Activated CD8-positive, alpha-beta memory T cell treated with anti-CD3 and anti-CD28 coated beads, Interleukin-2, amount 10 ng/mL, durations not matched to agents 7 days and 5 days (primary cell): Measurements from ENCODE around the gene PSD2. TPM values are rescaled to one million over a fixed set of nuclear protein-coding genes. Genes with fewer than 3 reads are reported as not detected.

Experiments used
- ATAC-seq: fragments of 150-1000 bp; cut with Tn5 transposase; one replicate; pipeline ENCODE4 v1.10.0; 2021; ENCODE audit warnings: moderate library complexity
- CTCF ChIA-PET: fragments of 350-600 bp; sonication (Branson Sonifier 250); formaldehyde crosslinking; loops from one replicate; lab custom pipeline; 2021; ENCODE audit warnings: antibody characterized with exemption; lab: Charles Lee
- DNase-seq: peaks from one replicate; pipeline ENCODE4 v3.0.0-alpha.2; 2020
- H3K27ac Mint-ChIP-seq: one replicate; pipeline ENCODE4 v1.8.0; 2021; ENCODE audit warnings: mild to moderate bottlenecking, mixed read lengths
- H3K27me3 Mint-ChIP-seq: one replicate; pipeline ENCODE4 v1.8.0; 2021; ENCODE audit warnings: mixed read lengths
- H3K36me3 Mint-ChIP-seq: one replicate; pipeline ENCODE4 v1.8.0; 2021; ENCODE audit warnings: mild to moderate bottlenecking, mixed read lengths
- H3K4me1 Mint-ChIP-seq: one replicate; pipeline ENCODE4 v1.8.0; 2021; ENCODE audit warnings: mixed read lengths
- H3K4me3 Mint-ChIP-seq: one replicate; pipeline ENCODE4 v1.8.0; 2021; ENCODE audit warnings: mild to moderate bottlenecking, moderate library complexity, mixed read lengths
- H3K9me3 Mint-ChIP-seq: one replicate; pipeline ENCODE4 v1.8.0; 2022; ENCODE audit warnings: low read depth, mixed read lengths
- total RNA-seq, 2 experiments: library from RNA; stranded (reverse); gene quantifications; one replicate each; pipeline ENCODE4 v1.2.3, GENCODE V29; 2021

PSD2 gene
- not detected for total RNA-seq

DNA sequence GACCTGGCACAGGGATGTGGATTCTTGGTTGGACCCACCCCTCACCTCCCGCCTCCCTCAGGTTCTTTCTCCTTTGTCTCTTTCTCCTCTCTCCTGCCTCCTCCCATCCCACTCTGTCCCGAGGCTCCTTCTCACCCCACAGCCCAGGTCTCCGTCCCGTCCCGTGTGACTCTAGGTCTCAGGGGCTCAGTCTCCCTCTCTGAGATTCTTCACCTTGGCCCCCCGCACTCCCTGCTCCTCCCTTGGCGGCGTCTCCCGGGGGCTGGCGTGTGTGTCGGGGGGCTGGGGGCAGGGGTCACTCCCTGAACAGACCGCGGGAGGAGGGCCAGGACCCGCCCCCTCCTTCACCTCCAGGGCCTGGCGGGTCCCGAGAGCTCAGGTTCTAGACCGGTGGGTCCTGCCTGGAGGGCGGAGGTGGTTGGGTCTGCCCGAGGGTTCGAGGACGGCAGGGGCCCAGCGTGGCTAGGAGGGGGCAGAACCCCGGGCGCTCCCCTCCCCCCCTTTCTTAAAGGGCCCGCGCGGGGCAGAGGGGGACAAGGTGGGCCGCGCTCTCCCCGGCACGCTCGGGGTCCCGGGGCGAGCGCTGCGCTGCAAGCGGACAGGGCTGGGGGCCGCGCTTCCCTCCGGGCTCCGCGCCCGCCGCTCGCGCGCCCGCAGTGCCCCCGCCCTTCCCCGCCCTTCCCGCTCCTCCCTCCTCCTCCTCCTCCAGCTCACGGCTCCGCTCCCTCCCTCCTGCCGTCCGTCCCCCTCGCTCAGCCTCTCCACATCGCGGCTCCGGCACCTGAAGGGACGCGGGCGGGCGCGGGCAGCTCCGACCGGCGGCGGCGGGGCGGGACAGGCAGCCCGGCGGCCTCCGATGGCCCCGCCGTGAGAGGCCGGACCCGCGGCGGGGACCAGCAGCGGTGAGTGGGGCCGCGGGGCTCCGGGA, at the start of gene PSD2:
PSD2 (plus strand) TSS at position 735 of the 928 bp plus-strand sequence. CDS start 13,633 bp downstream, outside the sequence.
- no peak within 1 kb of the TSS for H3K27ac Mint-ChIP-seq
- ATAC-seq, result peak; percentile 46
- H3K9me3 Mint-ChIP-seq, result no peaks in the 10 kb centered on the region
- peaks cover 70% of the 10 kb centered on the region for H3K27me3 Mint-ChIP-seq
- peaks cover 3% of the 10 kb centered on the region for H3K4me1 Mint-ChIP-seq
- no peaks in the 10 kb centered on the region for H3K36me3 Mint-ChIP-seq
- DNase-seq, result no peak
- H3K4me3 Mint-ChIP-seq, result no peak within 1 kb of the TSS
- CTCF ChIA-PET, result interaction anchor here (1.4 to 2.1 kb wide), 2 partner anchors 8 to 12 kb away, joined by 3 to 8 read pairs; no protein-coding TSS in a partner anchor

DNA sequence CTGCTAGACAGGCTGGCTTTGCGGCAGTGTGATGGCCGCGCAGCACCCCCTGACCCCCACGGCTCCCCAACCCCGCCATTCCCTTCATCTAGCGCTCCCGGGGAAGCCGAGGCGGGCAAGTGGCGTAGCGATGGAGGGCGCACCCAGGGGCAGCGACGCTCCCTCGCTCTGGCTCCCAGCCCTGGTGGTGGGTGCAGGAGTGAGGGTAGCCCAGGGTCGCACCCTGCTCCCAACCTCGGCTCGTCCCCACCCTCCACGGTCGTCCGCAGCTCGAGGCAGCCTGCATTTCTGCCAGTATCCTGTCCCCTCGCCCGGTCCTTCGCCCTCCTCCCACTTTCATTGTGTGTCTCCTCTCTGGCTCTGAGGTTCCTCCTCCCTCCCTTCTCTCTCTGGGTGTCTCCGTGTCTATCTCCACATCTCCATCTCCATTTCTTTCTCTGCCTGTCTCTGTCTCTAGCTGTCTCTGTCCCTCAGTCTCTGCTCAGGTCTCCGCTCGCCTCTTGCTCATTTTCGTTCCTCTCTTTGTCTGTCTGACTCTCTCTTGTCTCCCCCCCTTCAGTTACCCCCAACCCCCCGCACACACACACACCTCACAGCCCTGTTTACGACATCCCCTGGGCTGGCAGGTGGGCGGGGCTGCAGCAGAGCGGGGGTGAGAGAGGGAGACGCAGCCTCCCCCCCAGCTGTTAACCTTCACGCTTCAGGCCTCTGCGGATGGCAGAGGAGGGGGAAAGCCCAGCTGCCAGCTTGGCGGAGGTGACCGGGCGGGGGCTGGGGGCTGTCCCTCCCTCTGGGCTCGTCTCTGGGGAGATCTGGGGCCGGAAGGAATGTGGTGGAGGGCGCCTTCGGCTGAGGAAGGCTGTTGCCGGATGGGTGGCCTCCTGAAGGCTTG, 48.7 kb upstream of the PSD2 start:
- peak; percentile 50 for ATAC-seq

DNA sequence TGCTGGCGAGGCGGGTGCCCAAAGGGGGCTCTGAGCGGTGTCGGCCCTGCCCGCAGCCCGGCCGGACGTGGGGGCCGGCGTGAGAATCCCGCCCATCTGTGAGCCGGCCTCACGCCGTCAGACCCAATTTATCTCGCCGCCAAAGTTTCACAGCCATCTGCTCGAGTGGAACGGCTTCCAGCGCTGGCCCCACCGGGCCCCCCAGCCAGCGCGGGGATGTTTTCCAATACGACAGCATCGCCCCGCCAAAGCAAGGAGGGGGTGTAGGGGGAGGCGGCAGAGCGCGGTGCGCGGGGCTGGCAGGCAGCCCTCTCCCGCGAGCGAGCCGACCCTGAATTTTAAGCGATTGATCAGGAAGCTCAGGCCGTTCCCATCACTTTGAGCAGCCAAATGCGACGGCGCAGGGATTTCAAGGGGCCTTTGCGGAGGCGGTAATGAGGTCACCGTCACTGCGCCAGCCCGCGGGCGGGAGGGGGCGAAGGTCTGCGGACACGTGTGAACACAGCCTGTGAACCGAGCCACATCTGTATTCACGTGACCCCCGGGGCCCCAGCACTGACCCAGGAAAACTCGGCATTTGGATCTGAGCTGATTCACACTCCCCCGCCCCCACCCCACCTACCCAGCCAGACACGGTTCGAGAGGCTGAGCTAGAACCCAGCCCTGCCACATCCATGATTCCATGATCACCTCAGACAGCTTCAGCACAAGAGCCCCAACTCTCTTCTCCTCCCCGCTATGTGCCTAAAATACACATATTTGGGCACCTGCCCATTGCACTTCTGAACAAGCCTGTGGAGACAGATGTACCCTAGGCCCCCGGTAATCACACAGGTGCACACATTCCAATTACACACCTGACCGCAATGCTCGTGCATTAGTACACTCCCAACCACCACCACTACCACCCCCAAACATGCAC, 47.8 kb upstream of the PSD2 start:
- CTCF ChIA-PET, result interaction anchor here (0.9 to 6.7 kb wide), 4 partner anchors 11 to 113 kb away, joined by 3 to 72 read pairs (median 15); no protein-coding TSS in a partner anchor
- Mint-ChIP-seq H3K27ac (no peak overlapping the region), H3K36me3 (no peaks in the 10 kb centered on the region), H3K4me3 (peak overlapping the region; percentile 64), H3K9me3 (no peaks in the 10 kb centered on the region), H3K27me3 (peaks cover 38% of the 10 kb centered on the region), H3K4me1 (peaks cover 20% of the 10 kb centered on the region)
- ATAC-seq (peak; percentile 34), DNase-seq (peak; percentile 62)

More for the DNA sequence above, 48.7 kb upstream of the PSD2 start:
- H3K36me3 Mint-ChIP-seq, result no peaks in the 10 kb centered on the region
- peak overlapping the region; percentile 64 for H3K4me3 Mint-ChIP-seq
- H3K4me1 Mint-ChIP-seq, result peaks cover 17% of the 10 kb centered on the region
- peak; percentile 65 for DNase-seq
- peaks cover 36% of the 10 kb centered on the region for H3K27me3 Mint-ChIP-seq
- no peaks in the 10 kb centered on the region for H3K9me3 Mint-ChIP-seq
- CTCF ChIA-PET, result interaction anchor here (0.7 to 6.7 kb wide), 7 partner anchors 18 to 112 kb away, joined by 3 to 72 read pairs (median 4); no protein-coding TSS in a partner anchor
- H3K27ac Mint-ChIP-seq, result peak overlapping the region; percentile 1

DNA sequence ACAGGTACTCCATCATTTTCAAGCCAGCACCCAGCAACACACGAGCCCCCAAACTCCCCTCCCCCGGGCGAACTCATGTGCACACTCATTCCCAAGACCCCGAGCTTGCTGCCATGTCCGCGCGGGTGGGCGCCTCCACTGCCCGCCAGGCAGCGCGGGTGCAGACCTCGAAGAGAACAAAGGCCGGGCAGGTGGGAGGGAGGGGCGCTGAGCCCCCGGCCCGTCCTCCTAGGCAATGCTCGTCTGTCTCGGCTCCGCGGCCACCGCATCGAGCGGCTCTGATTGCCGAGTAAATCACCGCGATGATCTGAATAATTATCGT, 47.1 kb upstream of the PSD2 start:
- Mint-ChIP-seq H3K9me3 (no peaks in the 10 kb centered on the region), H3K27ac (no peak overlapping the region), H3K4me3 (peak overlapping the region; percentile 64), H3K36me3 (no peaks in the 10 kb centered on the region), H3K27me3 (peaks cover 38% of the 10 kb centered on the region), H3K4me1 (peaks cover 25% of the 10 kb centered on the region)
- no peak for DNase-seq
- CTCF ChIA-PET, result interaction anchor here (0.9 to 6.7 kb wide), 4 partner anchors 10 to 113 kb away, joined by 3 to 72 read pairs (median 15); no protein-coding TSS in a partner anchor
- ATAC-seq, result no peak

DNA sequence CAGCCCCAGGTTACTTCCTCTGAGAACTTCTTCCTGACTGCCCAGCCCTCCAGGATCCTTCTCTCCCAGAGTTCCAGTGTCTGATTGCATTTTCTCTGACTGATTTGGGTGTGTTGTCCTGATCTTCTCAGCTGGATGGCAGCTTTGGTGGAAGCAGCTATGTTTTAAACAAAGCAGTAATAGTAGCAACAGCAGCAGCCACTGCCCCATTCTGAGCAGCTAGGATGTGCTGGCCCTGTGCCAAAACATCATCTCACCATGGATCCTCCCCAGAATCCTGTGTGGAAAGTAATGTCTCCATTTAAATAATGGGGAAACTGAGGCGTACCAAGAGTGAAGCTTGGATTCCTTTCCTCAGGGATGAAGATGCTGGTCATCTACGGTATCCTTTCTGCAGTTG, 46.4 kb upstream of the PSD2 start:
- CTCF ChIA-PET, result interaction anchor here (1.1 to 6.7 kb wide), 3 partner anchors 16 to 114 kb away, joined by 4 to 72 read pairs (median 18); no protein-coding TSS in a partner anchor
- peaks cover 25% of the 10 kb centered on the region for H3K4me1 Mint-ChIP-seq
- ATAC-seq (no peak), DNase-seq (no peak)
- peak overlapping the region; percentile 18 for H3K4me3 Mint-ChIP-seq
- H3K36me3 Mint-ChIP-seq, result no peaks in the 10 kb centered on the region
- no peak overlapping the region for H3K27ac Mint-ChIP-seq
- H3K9me3 Mint-ChIP-seq, result no peaks in the 10 kb centered on the region
- H3K27me3 Mint-ChIP-seq, result peaks cover 38% of the 10 kb centered on the region

- Mint-ChIP-seq H3K4me3 (no peak overlapping the region), H3K9me3 (no peaks in the 10 kb centered on the region), H3K36me3 (no peaks in the 10 kb centered on the region), H3K27ac (no peak overlapping the region), H3K27me3 (peaks cover 47% of the 10 kb centered on the region), H3K4me1 (peaks cover 29% of the 10 kb centered on the region)
- no peak for ATAC-seq
- DNase-seq, result no peak
- CTCF ChIA-PET, result interaction anchor here (1.0 kb wide), 1 partner anchor 12 kb away, joined by 3 read pairs; no protein-coding TSS in a partner anchor
Measured at GRCh38 chr5:139751236-139751635, 44.4 kb upstream of the PSD2 start.

- CTCF ChIA-PET, result interaction anchor here (0.8 to 4.1 kb wide), 7 partner anchors 12 to 403 kb away, joined by 3 to 52 read pairs (median 3); no protein-coding TSS in a partner anchor
- Mint-ChIP-seq H3K4me3 (no peak overlapping the region), H3K27ac (no peak overlapping the region), H3K9me3 (no peaks in the 10 kb centered on the region), H3K4me1 (peaks cover 24% of the 10 kb centered on the region), H3K27me3 (peaks cover 53% of the 10 kb centered on the region), H3K36me3 (no peaks in the 10 kb centered on the region)
- ATAC-seq (no peak), DNase-seq (no peak)
Measured at GRCh38 chr5:139752506-139753473, 42.8 kb upstream of the PSD2 start.

DNA sequence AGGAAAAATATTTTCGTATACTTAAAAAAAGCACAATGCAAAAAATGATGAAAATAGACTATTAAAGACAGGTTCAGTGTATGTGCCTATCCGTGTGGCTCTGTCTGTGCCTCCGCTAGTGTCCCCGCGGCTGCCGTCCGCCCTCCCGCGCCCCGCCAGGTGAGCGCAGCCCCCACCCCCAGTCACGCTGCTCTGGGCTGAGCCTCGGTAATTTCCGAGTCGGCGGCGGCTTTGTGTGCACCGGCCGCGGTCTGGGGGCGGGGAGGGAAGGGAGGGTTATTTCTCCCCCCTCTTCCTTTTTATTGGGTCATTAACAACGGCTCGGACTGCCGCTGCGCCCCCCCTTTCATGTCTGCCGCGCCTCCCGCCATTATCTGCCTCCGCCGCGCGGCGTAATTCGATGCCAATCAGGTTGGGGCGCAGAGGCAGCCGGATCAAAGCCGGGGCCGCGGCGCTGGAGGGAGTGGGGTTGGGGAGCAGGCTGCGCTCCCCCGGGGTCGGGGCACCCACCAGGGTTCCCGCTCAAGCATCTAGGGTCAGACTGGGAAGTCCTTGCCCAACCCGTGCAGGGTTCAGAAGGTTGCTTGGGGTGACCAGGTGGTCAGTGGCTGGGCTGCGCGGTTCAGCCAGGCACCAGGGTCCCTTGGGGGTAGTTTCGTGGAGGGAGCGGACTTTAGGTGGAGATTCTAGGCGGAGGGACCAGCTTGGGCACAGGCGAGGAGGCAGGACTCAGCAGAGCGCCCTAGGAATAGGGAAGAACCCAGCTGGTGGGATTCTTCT, 39.5 kb upstream of the PSD2 start:
- CTCF ChIA-PET, result interaction anchor here (0.9 to 4.1 kb wide), 4 partner anchors 9 to 108 kb away, joined by 3 to 52 read pairs (median 8); partner anchors contain the start of gene CXXC5
- Mint-ChIP-seq H3K4me1 (peaks cover 23% of the 10 kb centered on the region), H3K9me3 (no peaks in the 10 kb centered on the region), H3K27ac (no peak overlapping the region), H3K27me3 (peaks cover 36% of the 10 kb centered on the region), H3K36me3 (no peaks in the 10 kb centered on the region), H3K4me3 (no peak overlapping the region)
- DNase-seq (no peak), ATAC-seq (no peak)

- peaks cover 23% of the 10 kb centered on the region for H3K4me1 Mint-ChIP-seq
- peaks cover 40% of the 10 kb centered on the region for H3K27me3 Mint-ChIP-seq
- no peak for DNase-seq
- no peak overlapping the region for H3K27ac Mint-ChIP-seq
- no peak overlapping the region for H3K4me3 Mint-ChIP-seq
- CTCF ChIA-PET, result interaction anchor here (0.8 to 1.5 kb wide), 4 partner anchors 9 to 109 kb away, joined by 3 to 13 read pairs (median 4); partner anchors contain the start of gene CXXC5
- no peaks in the 10 kb centered on the region for H3K36me3 Mint-ChIP-seq
- no peak for ATAC-seq
- no peaks in the 10 kb centered on the region for H3K9me3 Mint-ChIP-seq
Measured at GRCh38 chr5:139756971-139757370, 38.6 kb upstream of the PSD2 start.

DNA sequence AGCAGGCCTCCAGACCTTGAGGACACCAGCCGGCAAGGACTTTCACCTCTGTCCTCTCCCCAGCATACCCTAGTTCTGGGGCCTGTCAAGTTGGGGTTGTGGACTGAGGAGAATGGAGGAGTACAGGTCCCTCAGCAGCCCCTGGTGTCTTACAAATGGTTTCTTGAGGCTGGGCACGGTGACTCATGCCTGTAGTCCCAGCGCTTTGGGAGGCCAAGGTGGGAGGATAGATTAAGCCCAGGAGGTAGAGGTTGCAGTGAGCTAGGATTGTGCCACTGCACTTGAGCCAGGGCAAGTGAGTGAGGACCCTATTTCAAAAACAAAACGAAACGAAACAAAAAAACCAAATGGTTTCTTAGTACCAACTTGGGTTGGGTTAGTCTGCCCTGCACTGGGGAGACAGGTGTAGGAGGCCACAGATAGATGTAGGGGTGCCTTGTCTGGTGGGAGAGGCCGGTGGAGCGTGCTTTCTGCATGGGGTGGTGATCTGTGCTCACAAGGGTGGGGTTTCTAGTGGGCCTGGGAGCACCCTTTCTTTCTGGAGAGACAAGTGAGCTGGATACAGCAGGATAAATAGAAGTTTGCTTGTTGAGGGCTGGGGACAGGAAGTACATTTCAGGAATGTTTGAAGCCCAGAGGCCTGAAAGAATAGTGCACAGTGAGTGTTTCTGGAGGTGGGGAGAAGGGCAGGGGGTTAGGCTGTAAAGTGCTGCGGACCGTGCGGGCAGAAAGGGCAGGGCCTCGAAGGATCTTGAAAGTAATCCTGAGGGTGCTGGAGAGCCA, 37.7 kb upstream of the PSD2 start:
- H3K4me1 Mint-ChIP-seq, result peaks cover 19% of the 10 kb centered on the region

More for the DNA sequence above, 37.7 kb upstream of the PSD2 start:
- DNase-seq (no peak), ATAC-seq (no peak)
- H3K27ac Mint-ChIP-seq, result no peak overlapping the region
- CTCF ChIA-PET, result interaction anchor here (0.8 to 1.5 kb wide), 3 partner anchors 10 to 47 kb away, joined by 3 to 4 read pairs (median 3); no protein-coding TSS in a partner anchor
- peaks cover 46% of the 10 kb centered on the region for H3K27me3 Mint-ChIP-seq
- no peaks in the 10 kb centered on the region for H3K9me3 Mint-ChIP-seq
- no peak overlapping the region for H3K4me3 Mint-ChIP-seq
- no peaks in the 10 kb centered on the region for H3K36me3 Mint-ChIP-seq
